MV-4-11 (cell line): Measurements from ENCODE around the gene CCDC12.
"Not testable (repeated sequence)": the region's sequence is repeated elsewhere in the genome, so short reads cannot be mapped to it uniquely, and the experiment has no call there.

Experiments used
- DNase-seq: peaks from one replicate; lab custom pipeline; 2025; lab: John Stamatoyannopoulos, UW

Gene CCDC12

GRCh38 chr3:46922871-46923558, 53.5 kb downstream of the CCDC12 start:
- DNase-seq: no peak

- no peak for DNase-seq
Observed at GRCh38 chr3:46922426-46922825, 54.1 kb downstream of the CCDC12 start.

GRCh38 chr3:46921871-46922271, 54.7 kb downstream of the CCDC12 start:
- DNase-seq: no peak

DNA sequence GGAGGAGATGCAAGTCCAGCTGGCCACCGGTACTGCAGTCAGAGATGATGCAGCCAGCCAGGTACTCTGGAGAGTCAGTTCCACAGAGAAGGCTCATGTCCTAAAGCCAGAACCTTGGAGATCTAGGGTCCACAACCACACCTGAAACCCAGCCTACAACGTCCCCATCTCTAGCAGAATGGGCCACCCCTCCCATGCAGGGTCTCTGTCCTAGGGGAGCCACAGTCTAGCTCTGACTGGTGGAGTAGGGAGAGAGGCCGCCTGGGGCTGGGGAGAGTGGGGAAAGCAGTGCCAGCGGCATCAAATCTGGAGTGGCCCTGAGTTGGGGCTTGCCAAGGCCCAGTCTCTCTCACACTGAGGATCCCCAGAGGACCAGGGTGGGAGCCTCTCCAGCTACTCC, 55.5 kb downstream of the CCDC12 start:
- no peak for DNase-seq

DNA sequence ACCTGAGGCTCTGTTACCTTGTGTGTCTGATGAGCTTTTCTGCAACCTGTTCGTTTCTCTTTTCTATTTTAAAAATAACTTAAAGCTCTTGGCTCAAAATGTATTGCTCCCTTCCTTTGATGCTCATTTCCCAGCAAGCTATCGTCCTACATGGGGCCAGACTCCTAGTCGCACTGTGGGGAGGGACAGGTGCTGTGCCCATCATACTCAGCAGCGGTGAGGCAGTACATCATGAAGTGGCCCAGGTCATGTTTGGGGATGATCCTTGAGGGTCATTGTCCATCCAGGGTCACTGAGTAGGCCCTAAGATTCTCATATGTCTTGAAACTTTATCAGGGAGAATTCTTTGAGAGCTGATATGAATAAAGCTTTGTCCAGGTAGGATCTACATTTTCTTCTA, 57.9 kb downstream of the CCDC12 start:
- no peak for DNase-seq

GRCh38 chr3:46918202-46918601, 58.3 kb downstream of the CCDC12 start:
- no peak for DNase-seq

GRCh38 chr3:46917257-46917656, 59.3 kb downstream of the CCDC12 start:
- no peak for DNase-seq

DNA sequence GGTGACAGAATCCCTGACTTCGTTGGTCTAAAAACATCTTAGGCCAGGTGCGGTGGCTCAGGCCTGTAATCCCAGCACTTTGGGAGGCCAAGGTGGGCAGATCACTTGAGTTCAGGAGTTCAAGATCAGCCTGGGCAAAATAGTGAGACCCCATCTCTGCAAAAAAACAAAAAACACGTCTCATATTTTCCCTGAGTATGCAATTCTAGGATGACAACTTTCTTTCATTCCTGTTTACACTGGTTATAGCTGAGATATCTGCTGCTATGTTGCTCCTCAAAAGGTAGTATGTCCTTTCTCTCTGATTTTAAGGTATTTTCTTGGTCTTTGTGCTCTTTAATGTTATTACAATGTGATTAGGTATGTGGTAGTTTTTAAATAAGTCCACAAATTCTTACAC, 59.7 kb downstream of the CCDC12 start:
- DNase-seq: no peak

DNA sequence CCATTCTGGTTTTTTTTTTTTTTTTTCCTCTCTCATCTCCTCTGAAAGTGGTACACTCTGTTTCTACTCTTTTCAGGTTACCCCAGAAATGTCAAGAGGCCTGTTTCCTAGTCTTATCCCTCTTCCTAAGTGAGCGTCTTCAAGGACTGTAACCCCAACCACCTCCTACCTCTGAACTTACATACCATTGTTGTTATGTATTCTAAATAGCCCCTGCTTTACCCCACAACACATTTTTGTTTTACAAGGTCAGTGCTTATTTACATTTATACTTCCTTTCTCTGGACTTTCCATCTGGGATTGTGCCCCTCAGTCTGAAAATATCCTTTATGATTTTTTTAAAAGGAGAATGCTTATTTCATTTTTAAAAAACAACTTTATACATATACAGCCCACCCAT, 60.3 kb downstream of the CCDC12 start:
- no peak for DNase-seq

DNA sequence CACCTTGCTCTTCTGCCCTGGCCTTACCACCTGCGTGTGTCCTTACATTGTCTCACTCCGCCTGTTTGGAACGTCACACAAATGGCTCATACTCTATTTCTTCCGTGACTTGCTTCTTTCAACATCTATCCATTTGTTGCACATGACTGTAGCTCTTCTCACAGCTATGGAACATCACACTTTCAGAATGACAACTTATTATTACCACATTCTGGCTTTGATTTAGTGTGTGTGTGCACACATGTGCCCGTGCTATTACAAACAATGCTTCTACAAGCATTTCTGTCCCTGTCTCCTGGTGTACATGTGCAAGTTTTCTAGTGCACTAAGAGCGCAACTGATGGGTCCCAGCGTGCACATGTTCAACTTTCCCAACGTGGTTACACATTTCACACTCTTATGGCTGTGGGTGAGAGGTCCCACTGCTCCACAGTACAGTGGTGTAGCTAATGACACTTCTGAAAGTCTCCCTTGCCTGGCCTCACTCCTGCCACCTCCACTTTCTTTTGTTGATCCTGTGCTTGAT, 61.2 kb downstream of the CCDC12 start:
- no peak for DNase-seq

- no peak for DNase-seq
Observed at GRCh38 chr3:46914849-46915248, 61.7 kb downstream of the CCDC12 start.

GRCh38 chr3:46913644-46914043, 62.9 kb downstream of the CCDC12 start:
- no peak for DNase-seq

- no peak for DNase-seq
Observed at GRCh38 chr3:46912986-46913385, 63.6 kb downstream of the CCDC12 start.

GRCh38 chr3:46910914-46911313, 65.6 kb downstream of the CCDC12 start:
- not testable (repeated sequence) for DNase-seq

DNA sequence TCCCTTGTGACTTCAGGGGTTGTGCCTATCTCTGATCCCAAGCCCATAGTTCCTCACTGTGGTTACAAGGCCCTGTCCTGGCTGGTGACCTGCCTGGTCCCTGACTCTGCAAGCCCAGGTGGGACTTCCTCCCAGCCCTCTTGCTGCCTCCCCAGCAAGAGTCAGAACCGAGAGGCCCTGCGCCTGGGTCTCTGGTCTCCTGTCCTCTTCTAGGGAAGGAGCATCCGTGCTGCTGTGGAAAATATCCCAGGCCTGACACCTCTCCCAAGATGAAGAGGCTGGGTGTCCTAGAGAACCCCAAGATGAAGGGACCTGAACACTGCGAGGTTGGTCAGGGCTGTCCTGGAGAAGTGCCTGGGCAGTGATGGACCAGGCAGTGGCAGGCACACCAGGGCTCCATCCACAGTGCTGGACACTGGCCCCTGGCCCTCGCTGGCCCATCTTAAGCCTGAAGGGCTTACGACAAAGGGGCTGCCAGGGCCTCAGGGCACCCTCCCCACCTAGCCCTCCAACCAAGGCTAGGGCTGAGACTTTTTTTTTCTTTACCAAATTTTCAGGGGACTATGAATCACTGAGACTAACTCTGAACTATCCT, 66.3 kb downstream of the CCDC12 start:
- no peak for DNase-seq

- DNase-seq: peak; percentile 83
Observed at GRCh38 chr3:46909535-46910161, 66.9 kb downstream of the CCDC12 start.

DNA sequence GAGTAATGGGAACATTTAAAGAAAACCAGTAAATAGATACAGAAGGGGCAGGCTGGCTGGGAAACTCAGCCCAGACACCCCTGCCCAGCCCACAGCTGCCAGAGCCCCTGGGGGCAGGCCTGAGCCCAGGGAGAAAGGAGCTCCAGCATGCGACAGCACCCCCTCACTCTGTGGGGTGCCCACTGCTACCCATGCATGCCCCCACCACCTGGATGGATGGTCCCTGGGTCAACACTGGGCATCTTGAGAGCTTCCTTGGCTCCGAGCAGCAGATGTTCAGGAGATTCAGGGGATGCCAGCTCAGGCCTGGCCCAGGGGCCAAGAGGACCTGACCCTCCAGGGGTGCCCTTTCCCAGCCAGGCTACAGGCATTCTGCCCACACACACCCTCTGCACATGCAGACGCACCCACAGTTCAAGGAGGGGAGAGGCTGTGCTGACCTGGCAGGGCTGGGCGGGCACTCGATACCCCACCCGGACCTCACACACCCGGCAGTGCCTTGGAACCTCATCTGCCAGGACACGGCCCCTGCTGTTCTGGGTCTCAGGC, 67.5 kb downstream of the CCDC12 start:
- DNase-seq: no peak

DNA sequence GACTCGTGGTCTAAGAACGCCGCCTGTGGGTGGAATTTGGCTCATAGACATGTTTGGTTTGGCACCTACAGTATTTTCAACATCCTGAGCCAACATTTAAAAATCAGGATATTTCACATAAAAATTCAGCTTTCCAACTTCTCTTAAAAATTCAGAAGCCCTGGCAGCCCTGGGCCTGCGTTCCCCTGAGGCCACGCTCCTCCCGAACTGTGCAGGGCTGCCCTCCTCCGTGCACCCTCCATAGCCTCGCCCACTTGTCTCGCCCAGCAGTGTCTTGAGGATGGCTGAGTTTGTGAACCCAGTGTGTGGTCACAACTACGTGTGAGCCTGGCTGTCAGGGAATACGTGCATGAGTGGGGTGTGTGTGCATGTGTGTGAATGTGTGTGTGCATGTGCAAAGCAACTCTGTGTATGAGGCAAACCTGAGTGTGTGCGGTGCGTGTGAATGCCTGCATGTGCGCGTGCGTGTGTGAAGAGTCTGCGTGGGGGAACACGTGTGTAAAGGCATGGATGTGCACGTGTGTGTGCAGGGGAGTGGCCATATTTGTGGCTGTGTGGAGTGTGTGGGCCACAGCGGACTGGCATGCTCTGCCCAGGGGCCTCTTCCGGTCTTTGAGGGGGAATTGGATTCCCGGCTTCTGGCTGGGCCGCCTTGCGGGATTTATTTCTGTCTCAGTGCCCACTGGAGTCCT, 68.1 kb downstream of the CCDC12 start:
- DNase-seq: no peak

- DNase-seq: no peak
Observed at GRCh38 chr3:46907960-46908293, 68.6 kb downstream of the CCDC12 start.

DNA sequence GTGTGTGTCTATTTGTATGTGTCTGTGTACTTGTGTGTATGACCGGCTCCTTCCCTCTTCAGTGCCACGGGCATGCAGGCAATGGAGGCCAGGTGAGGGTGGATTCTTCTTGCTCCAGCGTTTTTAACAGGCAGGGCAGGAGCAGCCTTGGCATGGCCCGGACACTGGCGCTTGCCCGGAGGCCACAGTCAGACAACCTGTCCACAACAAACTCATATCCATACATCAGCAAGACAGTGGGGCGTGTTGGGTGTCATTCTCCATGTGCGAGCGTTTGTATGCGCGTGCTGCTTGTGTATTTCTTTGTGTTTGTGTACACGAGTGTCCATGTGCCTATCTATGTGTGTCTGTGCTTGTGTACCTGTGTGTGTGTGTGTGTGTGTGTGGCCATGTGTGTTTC, 69.3 kb downstream of the CCDC12 start:
- DNase-seq: no peak

DNA sequence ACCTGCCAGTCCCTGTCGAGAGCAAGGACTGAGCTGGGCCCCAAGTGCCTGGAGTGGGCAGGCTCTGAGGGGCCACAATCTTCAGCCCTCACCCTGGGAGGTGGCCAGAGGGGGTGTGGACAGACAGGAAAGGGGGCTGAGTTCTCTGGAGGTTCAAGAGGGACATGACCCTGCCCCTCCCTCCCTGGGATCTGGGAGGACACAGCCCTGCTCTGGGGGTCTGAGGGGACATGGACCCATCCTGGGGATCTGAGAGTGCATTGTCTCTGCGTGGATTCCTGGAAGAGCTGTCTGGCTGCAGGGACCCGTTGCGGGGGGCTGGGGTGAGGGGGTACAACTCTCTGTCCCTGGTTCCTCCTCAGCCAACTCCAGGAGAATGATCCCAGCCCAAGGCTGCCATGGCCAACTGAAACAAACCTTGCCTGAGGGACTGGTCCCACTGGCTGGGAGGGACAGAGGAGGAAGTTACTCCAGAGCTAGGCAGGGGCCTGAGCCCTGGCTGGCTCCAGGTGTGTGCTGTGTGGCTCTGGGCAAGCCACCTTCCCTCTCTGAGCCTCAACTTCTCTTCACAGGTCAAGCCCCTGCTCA, 70.0 kb downstream of the CCDC12 start:
- no peak for DNase-seq
